Measurements from ENCODE around the gene OR2T10. TPM values are rescaled to one million over a fixed set of nuclear protein-coding genes. Genes with fewer than 3 reads are reported as not detected.

Gene OR2T10
- total RNA-seq, 2 experiments from 2014 or later: not detected

- no TSS peak for BruUV-seq (replicated peaks)
- Histone ChIP-seq H2AFZ (ENCODE audit: low read length) (no peak overlapping the region), H3K4me2 (ENCODE audit: low read length) (no peak overlapping the region), H3K9me3 (ENCODE audit: low read length) (no peaks in the 10 kb centered on the region), H3K4me1 (ENCODE audit: insufficient read depth, low read length, poor library complexity, severe bottlenecking) (no peaks in the 10 kb centered on the region), H4K20me1 (ENCODE audit: insufficient read depth, low read length) (no peaks in the 10 kb centered on the region), H3K36me3 (ENCODE audit: insufficient read depth, low read length) (no peaks in the 10 kb centered on the region), H3K4me3 (ENCODE audit: low read depth, low read length, poor library complexity, severe bottlenecking) (no peak overlapping the region), H3K9me2 (ENCODE audit: insufficient read depth, low read length) (no peaks in the 10 kb centered on the region), H3K27ac (ENCODE audit: low read depth, low read length, poor library complexity, severe bottlenecking) (no peak overlapping the region), H3K79me2 (ENCODE audit: insufficient read depth, low read depth, low read length) (no peaks in the 10 kb centered on the region)
- CTCF ChIA-PET (ENCODE audit: unreplicated experiment): no interaction called here
- POLR2A ChIA-PET: interaction anchor here (1.0 kb wide), 1 partner anchor 191 kb away, joined by 5 read pairs; no protein-coding TSS in a partner anchor
- intact Hi-C loops (cut with micrococcal nuclease; ENCODE audit: unreplicated experiment): no loop called here
- TF ChIP-seq CTCF (conservative IDR thresholded peaks at IDR 0.05; ENCODE audit: low read length) (no peak), EZH2phosphoT487 (IDR thresholded peaks at IDR 0.05; ENCODE audit: borderline replicate concordance, low read depth, low read length) (no peak)
- DNase-seq (ENCODE audit: low spot score): no peak
These were observed 16.2 kb upstream of the OR2T10 start for GRCh38 chr1:248613742-248614141.

GRCh38 chr1:248611883-248612414, 14.4 kb upstream of the OR2T10 start:
- no peak for DNase-seq (ENCODE audit: low spot score)
- Histone ChIP-seq H2AFZ (ENCODE audit: low read length) (no peak overlapping the region), H3K27ac (ENCODE audit: low read depth, low read length, poor library complexity, severe bottlenecking) (no peak overlapping the region), H3K79me2 (ENCODE audit: insufficient read depth, low read depth, low read length) (no peaks in the 10 kb centered on the region), H3K4me2 (ENCODE audit: low read length) (no peak overlapping the region), H3K36me3 (ENCODE audit: insufficient read depth, low read length) (no peaks in the 10 kb centered on the region), H3K9me2 (ENCODE audit: insufficient read depth, low read length) (no peaks in the 10 kb centered on the region), H3K4me1 (ENCODE audit: insufficient read depth, low read length, poor library complexity, severe bottlenecking) (no peaks in the 10 kb centered on the region), H3K4me3 (ENCODE audit: low read depth, low read length, poor library complexity, severe bottlenecking) (no peak overlapping the region), H4K20me1 (ENCODE audit: insufficient read depth, low read length) (no peaks in the 10 kb centered on the region), H3K9me3 (ENCODE audit: low read length) (no peaks in the 10 kb centered on the region)
- ChIA-PET POLR2A (no interaction called here), CTCF (ENCODE audit: unreplicated experiment) (no interaction called here)
- BruUV-seq (replicated peaks): no TSS peak
- intact Hi-C loops (cut with micrococcal nuclease; ENCODE audit: unreplicated experiment): no loop called here
- no peak for TF ChIP-seq CTCF (conservative IDR thresholded peaks at IDR 0.05; ENCODE audit: low read length)

GRCh38 chr1:248610301-248610700, 12.8 kb upstream of the OR2T10 start:
- H3K79me2 ChIP-seq (ENCODE audit: insufficient read depth, low read depth, low read length): no peaks in the 10 kb centered on the region

More at GRCh38 chr1:248610301-248610700, 12.8 kb upstream of the OR2T10 start:
- no peak for DNase-seq (ENCODE audit: low spot score)
- Histone ChIP-seq H2AFZ (ENCODE audit: low read length) (no peak overlapping the region), H3K4me2 (ENCODE audit: low read length) (no peak overlapping the region), H3K36me3 (ENCODE audit: insufficient read depth, low read length) (no peaks in the 10 kb centered on the region), H3K4me3 (ENCODE audit: low read depth, low read length, poor library complexity, severe bottlenecking) (no peak overlapping the region), H3K9me2 (ENCODE audit: insufficient read depth, low read length) (no peaks in the 10 kb centered on the region), H4K20me1 (ENCODE audit: insufficient read depth, low read length) (no peaks in the 10 kb centered on the region), H3K27ac (ENCODE audit: low read depth, low read length, poor library complexity, severe bottlenecking) (no peak overlapping the region), H3K9me3 (ENCODE audit: low read length) (no peaks in the 10 kb centered on the region), H3K4me1 (ENCODE audit: insufficient read depth, low read length, poor library complexity, severe bottlenecking) (no peaks in the 10 kb centered on the region)
- TF ChIP-seq EZH2phosphoT487 (IDR thresholded peaks at IDR 0.05; ENCODE audit: borderline replicate concordance, low read depth, low read length) (no peak), CTCF (conservative IDR thresholded peaks at IDR 0.05; ENCODE audit: low read length) (no peak)
- intact Hi-C loops (cut with micrococcal nuclease; ENCODE audit: unreplicated experiment): no loop called here
- no TSS peak for BruUV-seq (replicated peaks)
- ChIA-PET CTCF (ENCODE audit: unreplicated experiment) (no interaction called here), POLR2A (no interaction called here)
